ENCODE results near the gene LMNB1.
"Not testable (repeated sequence)": the region's sequence is repeated elsewhere in the genome, so short reads cannot be mapped to it uniquely, and the experiment has no call there.

LMNB1 gene

GRCh38 chr5:126826619-126827215 is 49.8 kb downstream of the LMNB1 start:
- DNase-seq (ENCODE audit: low read depth): no peak

- no peak for DNase-seq (ENCODE audit: low read depth)
Observed at GRCh38 chr5:126829098-126829497, 52.2 kb downstream of the LMNB1 start.

- DNase-seq (ENCODE audit: low read depth): no peak
Observed at GRCh38 chr5:126830061-126830460, 53.1 kb downstream of the LMNB1 start.

- DNase-seq (ENCODE audit: low read depth): no peak
Observed at GRCh38 chr5:126831156-126831555, 54.2 kb downstream of the LMNB1 start.

GRCh38 chr5:126836778-126837177 is 59.8 kb downstream of the LMNB1 start:
- no peak for DNase-seq (ENCODE audit: low read depth)

GRCh38 chr5:126837242-126837641 is 60.3 kb downstream of the LMNB1 start:
- DNase-seq (ENCODE audit: low read depth): no peak

GRCh38 chr5:126837906-126838539 is 61.1 kb downstream of the LMNB1 start:
- DNase-seq (ENCODE audit: low read depth): no peak

GRCh38 chr5:126839407-126839806 is 62.5 kb downstream of the LMNB1 start:
- DNase-seq (ENCODE audit: low read depth): not testable (repeated sequence)

GRCh38 chr5:126843375-126843774 is 66.4 kb downstream of the LMNB1 start:
- not testable (repeated sequence) for DNase-seq (ENCODE audit: low read depth)

- not testable (repeated sequence) for DNase-seq (ENCODE audit: low read depth)
Observed at GRCh38 chr5:126845470-126846070, 68.6 kb downstream of the LMNB1 start.

- no peak for DNase-seq (ENCODE audit: low read depth)
Observed at GRCh38 chr5:126846344-126846743, 69.4 kb downstream of the LMNB1 start.

- no peak for DNase-seq (ENCODE audit: low read depth)
Observed at GRCh38 chr5:126846744-126847455, 70.0 kb downstream of the LMNB1 start.

- DNase-seq (ENCODE audit: low read depth): no peak
Observed at GRCh38 chr5:126847456-126847820, 70.5 kb downstream of the LMNB1 start.

- no peak for DNase-seq (ENCODE audit: low read depth)
Observed at GRCh38 chr5:126847826-126848251, 70.9 kb downstream of the LMNB1 start.

- DNase-seq (ENCODE audit: low read depth): no peak
Observed at GRCh38 chr5:126848253-126848652, 71.3 kb downstream of the LMNB1 start.

GRCh38 chr5:126849101-126849678 is 72.3 kb downstream of the LMNB1 start:
- no peak for DNase-seq (ENCODE audit: low read depth)

GRCh38 chr5:126851501-126852011 is 74.6 kb downstream of the LMNB1 start:
- no peak for DNase-seq (ENCODE audit: low read depth)

- DNase-seq (ENCODE audit: low read depth): no peak
Observed at GRCh38 chr5:126852091-126852571, 75.2 kb downstream of the LMNB1 start.

GRCh38 chr5:126852841-126853271 is 75.9 kb downstream of the LMNB1 start:
- no peak for DNase-seq (ENCODE audit: low read depth)

- DNase-seq (ENCODE audit: low read depth): not testable (repeated sequence)
Observed at GRCh38 chr5:126853541-126854307, 76.8 kb downstream of the LMNB1 start.

GRCh38 chr5:126854526-126855110 is 77.7 kb downstream of the LMNB1 start:
- DNase-seq (ENCODE audit: low read depth): no peak
